HG02623 (cell line): Measurements from ENCODE around the gene RERE.

Source experiments
- ATAC-seq: cut with Tn5 transposase; IDR thresholded peaks from one replicate; pipeline ENCODE4 v1.9.1; 2021; ENCODE audit warnings: moderate library complexity; ENCODE audit not compliant: unreplicated experiment

RERE gene

GRCh38 chr1:8671306-8671917 lies 146.0 kb downstream of the RERE start:
- no peak for ATAC-seq

- no peak for ATAC-seq
These were observed 147.0 kb downstream of the RERE start for GRCh38 chr1:8670371-8670818.

- no peak for ATAC-seq
These were observed 147.7 kb downstream of the RERE start for GRCh38 chr1:8669606-8670335.

GRCh38 chr1:8667869-8668594 lies 149.4 kb downstream of the RERE start:
- no peak for ATAC-seq

- no peak for ATAC-seq
These were observed 150.9 kb downstream of the RERE start for GRCh38 chr1:8666389-8667167.

- no peak for ATAC-seq
These were observed 151.6 kb downstream of the RERE start for GRCh38 chr1:8665833-8666232.

- ATAC-seq: no peak
These were observed 152.6 kb downstream of the RERE start for GRCh38 chr1:8664887-8665286.

- ATAC-seq: no peak
These were observed 153.5 kb downstream of the RERE start for GRCh38 chr1:8663915-8664329.

- ATAC-seq: no peak
These were observed 154.2 kb downstream of the RERE start for GRCh38 chr1:8663090-8663802.

GRCh38 chr1:8662380-8663072 lies 154.9 kb downstream of the RERE start:
- ATAC-seq: no peak

- ATAC-seq: no peak
These were observed 156.0 kb downstream of the RERE start for GRCh38 chr1:8661185-8662110.

- ATAC-seq: no peak
These were observed 157.0 kb downstream of the RERE start for GRCh38 chr1:8660411-8660828.

GRCh38 chr1:8659593-8659992 lies 157.8 kb downstream of the RERE start:
- ATAC-seq: no peak

GRCh38 chr1:8653878-8654277 lies 163.6 kb downstream of the RERE start:
- ATAC-seq: no peak

GRCh38 chr1:8652467-8653046 lies 164.9 kb downstream of the RERE start:
- ATAC-seq: no peak

- ATAC-seq: no peak
These were observed 165.5 kb downstream of the RERE start for GRCh38 chr1:8651962-8652361.

GRCh38 chr1:8651236-8651890 lies 166.1 kb downstream of the RERE start:
- no peak for ATAC-seq

- no peak for ATAC-seq
These were observed 167.6 kb downstream of the RERE start for GRCh38 chr1:8649875-8650274.
